ENCODE data around the gene M6PR. TPM values are rescaled to one million over a fixed set of nuclear protein-coding genes. Genes with fewer than 3 reads are reported as not detected.
"Not testable (repeated sequence)": the region's sequence is repeated elsewhere in the genome, so short reads cannot be mapped to it uniquely, and the experiment has no call there.

The M6PR gene
- total RNA-seq, 1 experiment from 2014 or later: 241 TPM

GRCh38 chr12:8904665-8905064 lies 44.8 kb downstream of the M6PR start:
- no peak for TF ChIP-seq CTCF (IDR thresholded peaks at IDR 0.05; ENCODE audit: unreplicated experiment)
- no peak overlapping the region for H3K27ac Mint-ChIP-seq (ENCODE audit: unreplicated experiment)
- H3K4me3 Mint-ChIP-seq (ENCODE audit: low read depth, unreplicated experiment): no peak overlapping the region
- H3K27me3 Mint-ChIP-seq (ENCODE audit: unreplicated experiment): no peaks in the 10 kb centered on the region
- no peaks in the 10 kb centered on the region for H3K4me1 Mint-ChIP-seq (ENCODE audit: low read depth, unreplicated experiment)
- BruUV-seq (replicated peaks): no TSS peak
- DNase-seq: no peak
- no peaks in the 10 kb centered on the region for H3K36me3 Mint-ChIP-seq (ENCODE audit: insufficient read depth, unreplicated experiment)
- intact Hi-C loops (cut with micrococcal nuclease; ENCODE audit: unreplicated experiment): no loop called here
- no peaks in the 10 kb centered on the region for H3K9me3 Mint-ChIP-seq (ENCODE audit: low read depth, unreplicated experiment)
- CTCF ChIA-PET: no interaction called here

GRCh38 chr12:8903646-8904045 lies 45.8 kb downstream of the M6PR start:
- Mint-ChIP-seq H3K4me3 (ENCODE audit: low read depth, unreplicated experiment) (no peak overlapping the region), H3K4me1 (ENCODE audit: low read depth, unreplicated experiment) (no peaks in the 10 kb centered on the region), H3K27me3 (ENCODE audit: unreplicated experiment) (no peaks in the 10 kb centered on the region), H3K9me3 (ENCODE audit: low read depth, unreplicated experiment) (no peaks in the 10 kb centered on the region), H3K27ac (ENCODE audit: unreplicated experiment) (no peak overlapping the region), H3K36me3 (ENCODE audit: insufficient read depth, unreplicated experiment) (no peaks in the 10 kb centered on the region)
- no peak for DNase-seq
- intact Hi-C loops (cut with micrococcal nuclease; ENCODE audit: unreplicated experiment): no loop called here
- TF ChIP-seq CTCF (IDR thresholded peaks at IDR 0.05; ENCODE audit: unreplicated experiment): no peak
- no TSS peak for BruUV-seq (replicated peaks)
- CTCF ChIA-PET: no interaction called here

- H3K4me1 Mint-ChIP-seq (ENCODE audit: low read depth, unreplicated experiment); CTCF ChIA-PET; intact Hi-C loops (cut with micrococcal nuclease; ENCODE audit: unreplicated experiment); H3K27ac Mint-ChIP-seq (ENCODE audit: unreplicated experiment); BruUV-seq (replicated peaks); H3K4me3 Mint-ChIP-seq (ENCODE audit: low read depth, unreplicated experiment); H3K27me3 Mint-ChIP-seq (ENCODE audit: unreplicated experiment); DNase-seq; H3K36me3 Mint-ChIP-seq (ENCODE audit: insufficient read depth, unreplicated experiment); H3K9me3 Mint-ChIP-seq (ENCODE audit: low read depth, unreplicated experiment): not testable (repeated sequence)
Measured at GRCh38 chr12:8902703-8903102, 46.7 kb downstream of the M6PR start.

GRCh38 chr12:8899830-8900229 lies 49.6 kb downstream of the M6PR start:
- no peak overlapping the region for H3K27ac Mint-ChIP-seq (ENCODE audit: unreplicated experiment)
- H3K9me3 Mint-ChIP-seq (ENCODE audit: low read depth, unreplicated experiment): no peaks in the 10 kb centered on the region
- BruUV-seq (replicated peaks): no TSS peak
- no peak for DNase-seq
- H3K36me3 Mint-ChIP-seq (ENCODE audit: insufficient read depth, unreplicated experiment): no peaks in the 10 kb centered on the region
- CTCF ChIA-PET: no interaction called here
- H3K4me1 Mint-ChIP-seq (ENCODE audit: low read depth, unreplicated experiment): no peaks in the 10 kb centered on the region
- intact Hi-C loops (cut with micrococcal nuclease; ENCODE audit: unreplicated experiment): loop anchor here (10.0 kb wide), 1 partner anchor 355 kb away; the partner anchor contains the start of gene CLEC4E
- H3K4me3 Mint-ChIP-seq (ENCODE audit: low read depth, unreplicated experiment): no peak overlapping the region
- TF ChIP-seq CTCF (IDR thresholded peaks at IDR 0.05; ENCODE audit: unreplicated experiment): no peak
- H3K27me3 Mint-ChIP-seq (ENCODE audit: unreplicated experiment): no peaks in the 10 kb centered on the region

- H3K27me3 Mint-ChIP-seq (ENCODE audit: unreplicated experiment): no peaks in the 10 kb centered on the region
- no peaks in the 10 kb centered on the region for H3K9me3 Mint-ChIP-seq (ENCODE audit: low read depth, unreplicated experiment)
- H3K27ac Mint-ChIP-seq (ENCODE audit: unreplicated experiment): no peak overlapping the region
- no peaks in the 10 kb centered on the region for H3K4me1 Mint-ChIP-seq (ENCODE audit: low read depth, unreplicated experiment)
- intact Hi-C loops (cut with micrococcal nuclease; ENCODE audit: unreplicated experiment): loop anchor here (10.0 kb wide), 1 partner anchor 352 kb away; the partner anchor contains the start of gene CLEC4E
- CTCF ChIA-PET: interaction anchor here (0.5 kb wide), 1 partner anchor 856 kb away, joined by 3 read pairs; no protein-coding TSS in a partner anchor
- no TSS peak for BruUV-seq (replicated peaks)
- no peak for TF ChIP-seq CTCF (IDR thresholded peaks at IDR 0.05; ENCODE audit: unreplicated experiment)
- no peaks in the 10 kb centered on the region for H3K36me3 Mint-ChIP-seq (ENCODE audit: insufficient read depth, unreplicated experiment)
- no peak overlapping the region for H3K4me3 Mint-ChIP-seq (ENCODE audit: low read depth, unreplicated experiment)
- no peak for DNase-seq
Measured at GRCh38 chr12:8897081-8897480, 52.4 kb downstream of the M6PR start.
